Thoracic aorta (tissue), 2 donors: ENCODE results near the gene LYRM4. TPM values are rescaled to one million over a fixed set of nuclear protein-coding genes. Genes with fewer than 3 reads are reported as not detected.

ENCODE experiments used
- ATAC-seq: fragments of 150-250 bp; one replicate; pipeline ENCODE4 v1.8.0; 2017; ENCODE audit warnings: low read depth; ENCODE audit not compliant: insufficient number of reproducible peaks, low FRiP score
- DNase-seq: peaks from one replicate; pipeline ENCODE4 v3.0.0-alpha.2; 2020; ENCODE audit warnings: low spot score
- H3K27ac ChIP-seq, 2 donors: fragments of 200-600 bp; sonication (generic); 1 replicate in 1 of 2; 2 replicates in 1 of 2; pipeline ENCODE4 v1.5.1; 2016; ENCODE audit warnings: mild to moderate bottlenecking in 2 of 2, moderate library complexity in 2 of 2
- H3K27me3 ChIP-seq: fragments of 200-600 bp; sonication (generic); replicated peaks from 2 replicates; pipeline ENCODE4 v1.6.0; 2016; ENCODE audit warnings: mild to moderate bottlenecking; ENCODE audit not compliant: insufficient read depth
- H3K36me3 ChIP-seq: fragments of 200-600 bp; sonication (generic); one replicate; pipeline ENCODE4 v1.5.1; 2016
- H3K4me1 ChIP-seq, 2 donors: fragments of 200-600 bp; sonication (generic); 1 replicate in 1 of 2; 2 replicates in 1 of 2; pipeline versions ENCODE4 v1.5.1 to v1.6.0; 2016; ENCODE audit warnings: low read depth in 2 of 2, mild to moderate bottlenecking in 1 of 2; ENCODE audit not compliant: control insufficient read depth in 1 of 2
- H3K4me3 ChIP-seq: fragments of 200-600 bp; sonication (generic); 2 replicates; pipeline ENCODE4 v1.5.1; 2016; ENCODE audit warnings: mild to moderate bottlenecking
- H3K9me3 ChIP-seq: fragments of 200-600 bp; sonication (generic); 2 replicates; pipeline ENCODE4 v1.5.1; 2016
- total RNA-seq, 2 donors: library from RNA; depleted of rRNA; stranded (reverse); fragments of >200 nt; gene quantifications; one replicate each; pipeline versions ENCODE4 v1.1.0 to v1.2.3, GENCODE V29; 2016
- TF ChIP-seq, protein P1 (sequence below): fragments of 200-600 bp; sonication (generic); IDR thresholded peaks from one replicate; pipeline ENCODE4 v1.5.1; 2019; ENCODE audit warnings: antibody characterized with exemption

The LYRM4 gene
- total RNA-seq, 2 donors from 2014 or later = 6.9 to 27.2 TPM

DNA sequence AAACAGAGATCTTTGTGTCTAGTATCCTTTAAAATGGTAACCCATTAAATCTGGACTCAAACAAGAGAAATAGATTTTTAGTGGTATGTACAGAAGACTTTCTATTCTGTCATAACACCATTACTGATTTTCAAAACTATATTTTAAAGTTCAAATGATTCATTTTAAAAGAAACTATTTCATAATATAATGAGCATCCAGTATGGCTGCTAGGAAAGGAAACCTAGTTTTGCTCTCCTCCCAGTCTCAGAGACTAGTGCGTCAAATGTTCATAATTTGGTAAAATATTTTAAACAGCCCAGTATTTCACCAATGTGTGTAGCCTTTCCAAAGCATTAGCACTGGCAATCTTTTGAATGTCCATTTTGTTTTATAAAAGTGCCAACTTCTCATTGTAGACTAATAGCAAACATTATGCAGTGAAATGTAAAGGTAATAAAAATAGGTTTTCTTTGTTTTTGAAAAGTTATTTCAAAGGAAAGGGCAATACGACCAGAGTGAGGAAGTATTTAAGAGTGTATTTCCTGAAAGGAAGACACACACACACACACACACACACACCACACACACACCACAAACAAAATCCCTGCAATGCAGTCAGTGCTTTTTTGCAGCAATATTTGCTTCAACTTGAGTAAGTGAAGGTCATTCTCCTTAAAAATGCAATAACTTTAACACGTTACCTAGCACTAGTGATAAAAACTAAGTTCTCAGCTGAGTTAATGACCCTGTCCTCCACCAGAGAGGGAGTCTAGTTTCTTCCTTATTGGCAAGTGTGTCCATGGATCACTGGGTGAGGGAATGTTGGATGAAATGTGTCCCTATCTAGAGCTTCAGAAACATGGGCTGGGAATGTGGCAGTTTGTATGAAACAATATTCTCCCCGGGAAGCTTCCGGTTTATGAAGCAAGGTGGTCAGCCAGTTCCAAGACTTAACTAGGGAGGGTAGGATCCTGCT lies 171.0 kb downstream of the LYRM4 start:
- H3K27me3 ChIP-seq = no peaks in the 10 kb centered on the region
- H3K4me1 ChIP-seq = peaks cover 5 to 15% of the 10 kb centered on the region in 2 donors
- no peak overlapping the region for H3K4me3 ChIP-seq
- no peak for ATAC-seq
- DNase-seq = no peak
- TF ChIP-seq, protein P1, sequence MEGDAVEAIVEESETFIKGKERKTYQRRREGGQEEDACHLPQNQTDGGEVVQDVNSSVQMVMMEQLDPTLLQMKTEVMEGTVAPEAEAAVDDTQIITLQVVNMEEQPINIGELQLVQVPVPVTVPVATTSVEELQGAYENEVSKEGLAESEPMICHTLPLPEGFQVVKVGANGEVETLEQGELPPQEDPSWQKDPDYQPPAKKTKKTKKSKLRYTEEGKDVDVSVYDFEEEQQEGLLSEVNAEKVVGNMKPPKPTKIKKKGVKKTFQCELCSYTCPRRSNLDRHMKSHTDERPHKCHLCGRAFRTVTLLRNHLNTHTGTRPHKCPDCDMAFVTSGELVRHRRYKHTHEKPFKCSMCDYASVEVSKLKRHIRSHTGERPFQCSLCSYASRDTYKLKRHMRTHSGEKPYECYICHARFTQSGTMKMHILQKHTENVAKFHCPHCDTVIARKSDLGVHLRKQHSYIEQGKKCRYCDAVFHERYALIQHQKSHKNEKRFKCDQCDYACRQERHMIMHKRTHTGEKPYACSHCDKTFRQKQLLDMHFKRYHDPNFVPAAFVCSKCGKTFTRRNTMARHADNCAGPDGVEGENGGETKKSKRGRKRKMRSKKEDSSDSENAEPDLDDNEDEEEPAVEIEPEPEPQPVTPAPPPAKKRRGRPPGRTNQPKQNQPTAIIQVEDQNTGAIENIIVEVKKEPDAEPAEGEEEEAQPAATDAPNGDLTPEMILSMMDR = no peak
- no peak overlapping the region for H3K27ac ChIP-seq
- H3K9me3 ChIP-seq = no peaks in the 10 kb centered on the region
- H3K36me3 ChIP-seq = no peaks in the 10 kb centered on the region

DNA sequence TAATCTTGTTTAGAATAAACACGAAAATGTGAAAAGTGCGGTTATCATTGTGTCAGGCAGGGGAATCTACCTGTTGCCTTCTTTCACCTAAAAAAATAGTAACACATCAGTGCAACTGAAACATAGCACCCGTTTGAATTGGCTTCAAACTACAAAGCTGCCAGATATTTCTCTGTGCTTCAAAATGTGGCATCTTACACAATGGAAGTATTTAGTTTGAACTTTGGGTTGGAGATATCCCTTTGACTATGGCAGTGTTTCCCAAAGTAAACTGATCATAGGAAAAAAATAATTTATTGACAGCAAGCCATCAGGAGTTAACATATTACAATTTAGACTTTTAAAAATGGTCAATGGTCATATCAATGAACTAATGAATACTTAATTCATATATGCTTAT lies 172.0 kb downstream of the LYRM4 start:
- H3K9me3 ChIP-seq = no peaks in the 10 kb centered on the region
- no peaks in the 10 kb centered on the region for H3K27me3 ChIP-seq
- ATAC-seq = no peak
- H3K4me3 ChIP-seq = no peak overlapping the region
- TF ChIP-seq, protein P1 = no peak
- H3K4me1 ChIP-seq = peaks cover 5 to 20% of the 10 kb centered on the region in 2 donors
- H3K36me3 ChIP-seq = no peaks in the 10 kb centered on the region
- H3K27ac ChIP-seq = no peak overlapping the region
- DNase-seq = no peak

DNA sequence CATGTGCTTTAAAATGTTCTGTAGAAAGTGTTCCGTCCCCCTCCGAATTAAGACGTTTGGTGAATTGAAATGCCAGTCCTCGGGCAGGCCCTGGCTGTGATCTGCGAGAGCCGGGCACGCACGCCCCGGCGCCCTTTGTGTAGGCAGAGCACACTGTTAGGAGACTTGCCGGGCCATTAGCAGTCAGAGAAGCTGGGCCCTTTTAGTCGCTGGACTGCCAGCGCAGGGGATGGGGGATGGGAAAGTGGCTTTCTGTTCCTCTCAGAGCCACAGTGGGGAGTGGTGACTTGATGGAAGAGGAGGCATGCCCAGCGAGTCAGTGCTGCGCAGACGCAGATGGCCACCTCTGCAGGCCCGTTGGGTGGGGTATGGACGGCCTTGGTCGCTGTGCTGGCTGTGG lies 173.4 kb downstream of the LYRM4 start:
- peaks cover 5 to 23% of the 10 kb centered on the region in 2 donors for H3K4me1 ChIP-seq
- no peaks in the 10 kb centered on the region for H3K9me3 ChIP-seq
- TF ChIP-seq, protein P1 = no peak
- H3K36me3 ChIP-seq = no peaks in the 10 kb centered on the region
- no peak overlapping the region for H3K27ac ChIP-seq
- H3K27me3 ChIP-seq = no peaks in the 10 kb centered on the region
- ATAC-seq (no peak), DNase-seq (no peak)
- no peak overlapping the region for H3K4me3 ChIP-seq

DNA sequence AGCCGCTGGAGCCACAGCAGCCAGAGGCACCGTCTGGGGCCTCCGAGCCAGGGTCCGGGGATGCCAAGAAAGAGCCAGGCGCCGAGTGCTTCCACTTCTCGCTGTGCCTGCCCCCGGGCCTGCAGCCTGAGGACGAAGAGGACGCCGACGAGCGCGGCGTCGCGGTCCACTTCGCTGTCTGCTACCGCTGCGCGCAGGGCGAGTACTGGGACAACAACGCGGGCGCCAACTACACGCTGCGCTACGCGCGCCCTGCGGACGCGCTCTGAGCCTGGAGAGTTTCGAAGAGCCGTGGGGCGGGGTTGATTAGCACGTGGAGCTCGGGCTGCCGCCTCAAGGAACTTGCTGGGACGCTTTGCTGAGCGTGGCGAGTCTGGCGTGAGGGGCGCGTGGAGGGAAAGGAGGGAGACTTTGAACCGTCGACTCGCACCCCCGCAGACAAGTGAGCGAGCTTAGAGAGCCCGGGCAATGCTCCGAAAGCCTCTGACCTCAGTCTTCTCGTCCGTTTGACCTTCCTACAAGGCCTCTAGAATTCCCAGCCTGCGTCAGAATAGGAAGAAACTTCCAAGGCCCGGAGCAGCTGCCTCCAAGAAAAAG lies 174.4 kb downstream of the LYRM4 start:
- Histone ChIP-seq H3K36me3 (no peaks in the 10 kb centered on the region), H3K27me3 (no peaks in the 10 kb centered on the region), H3K4me3 (peak overlapping the region; percentile 89), H3K27ac (peak overlapping the region in 1 of 2 donors; percentile 85), H3K4me1 (peaks cover 5 to 23% of the 10 kb centered on the region in 2 donors), H3K9me3 (no peaks in the 10 kb centered on the region)
- TF ChIP-seq, protein P1 = no peak
- no peak for DNase-seq
- ATAC-seq = no peak

DNA sequence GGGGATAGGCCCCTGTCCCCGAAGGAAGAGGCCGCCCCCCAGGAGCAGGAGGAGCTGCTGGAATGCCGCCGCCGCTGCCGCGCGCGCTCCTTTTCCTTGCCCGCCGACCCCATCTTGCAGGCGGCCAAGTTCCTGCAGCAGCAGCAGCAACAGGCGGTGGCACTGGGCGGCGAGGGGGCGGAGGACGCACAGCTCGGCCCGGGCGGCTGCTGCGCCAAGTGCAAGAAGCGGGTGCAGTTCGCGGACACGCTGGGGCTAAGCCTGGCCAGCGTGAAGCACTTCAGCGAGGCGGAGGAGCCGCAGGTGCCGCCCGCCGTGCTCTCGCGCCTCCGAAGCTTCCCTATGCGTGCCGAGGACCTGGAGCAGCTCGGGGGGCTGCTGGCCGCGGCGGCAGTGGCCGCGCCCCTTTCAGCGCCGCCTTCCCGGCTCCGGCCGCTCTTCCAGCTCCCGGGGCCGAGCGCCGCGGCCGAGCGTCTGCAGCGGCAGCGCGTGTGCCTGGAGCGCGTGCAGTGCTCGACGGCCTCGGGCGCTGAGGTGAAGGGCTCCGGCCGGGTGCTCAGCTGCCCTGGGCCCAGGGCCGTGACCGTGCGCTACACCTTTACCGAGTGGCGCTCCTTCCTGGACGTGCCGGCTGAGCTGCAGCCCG lies 175.0 kb downstream of the LYRM4 start:
- no peak for ATAC-seq
- Histone ChIP-seq H3K27ac (peak overlapping the region; percentile 78 to 85), H3K9me3 (no peaks in the 10 kb centered on the region), H3K4me1 (peaks cover 5 to 23% of the 10 kb centered on the region in 2 donors), H3K36me3 (no peaks in the 10 kb centered on the region), H3K4me3 (peak overlapping the region; percentile 89), H3K27me3 (no peaks in the 10 kb centered on the region)
- TF ChIP-seq, protein P1 = no peak
- no peak for DNase-seq
